Measurements from ENCODE around the gene HES7.
"Not testable (repeated sequence)": the region's sequence is repeated elsewhere in the genome, so short reads cannot be mapped to it uniquely, and the experiment has no call there.

Gene HES7

DNA sequence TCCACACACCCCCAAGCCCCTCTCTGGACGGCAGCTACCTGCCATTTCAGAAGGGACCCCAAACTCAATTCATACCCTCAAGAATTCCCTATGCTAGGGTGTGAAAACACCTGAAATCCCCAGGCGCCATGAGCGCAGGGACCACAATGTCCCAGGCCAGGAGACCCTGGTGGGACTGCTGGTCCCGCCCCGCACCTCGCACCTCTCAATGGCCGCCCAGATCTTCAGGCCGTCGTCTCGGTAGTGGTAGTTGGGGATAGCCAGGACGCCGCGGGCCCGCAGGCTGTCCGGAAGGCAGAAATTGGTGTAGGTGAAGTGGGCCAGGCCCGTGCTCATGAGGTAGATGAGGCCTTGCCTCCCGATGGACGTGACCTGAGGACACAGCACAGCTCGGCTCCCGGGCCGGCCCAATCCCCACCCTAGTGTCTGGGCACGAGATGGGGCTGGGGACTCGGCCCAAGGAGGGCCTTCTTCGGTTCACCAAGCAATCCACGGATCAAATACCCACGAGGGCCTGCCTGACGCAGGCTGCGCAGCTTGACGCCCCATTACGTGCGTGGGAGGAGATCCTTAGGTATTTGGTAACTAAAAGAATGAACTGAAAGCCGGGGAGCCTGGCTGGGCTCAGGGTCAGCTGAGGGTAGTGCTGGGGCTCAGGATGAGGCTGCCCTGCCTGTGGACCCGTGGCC is 14.8 kb downstream of the HES7 start:
- DNase-seq (ENCODE audit: low read depth), result no peak
- H3K4me3 ChIP-seq (ENCODE audit: low read depth, low read length), result no peak overlapping the region
- TF ChIP-seq MYC (IDR thresholded peaks at IDR 0.05; ENCODE audit: low read depth, low read length) (no peak), POLR2A (IDR thresholded peaks at IDR 0.05; ENCODE audit: extremely low read depth, insufficient read length) (no peak)

DNA sequence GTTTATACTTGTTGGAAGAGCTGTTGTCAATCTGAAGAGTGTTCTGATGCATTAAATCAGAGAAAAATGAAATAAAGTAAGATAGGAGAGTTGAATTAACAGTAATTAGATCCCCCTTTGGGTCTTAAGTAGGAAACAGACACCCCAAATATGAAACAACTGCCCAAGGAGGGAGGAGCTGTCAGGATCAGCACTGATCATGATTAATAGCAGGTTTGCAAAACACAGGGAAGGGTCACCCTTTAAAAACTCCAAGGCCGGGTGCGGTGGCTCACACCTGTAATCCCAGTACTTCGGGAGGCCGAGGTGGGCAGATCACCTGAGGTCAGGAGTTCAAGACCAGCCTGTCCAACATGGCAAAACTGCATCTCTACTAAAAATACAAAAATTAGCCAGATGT is 16.9 kb downstream of the HES7 start:
- not testable (repeated sequence) for H3K4me3 ChIP-seq (ENCODE audit: low read depth, low read length); DNase-seq (ENCODE audit: low read depth)

DNA sequence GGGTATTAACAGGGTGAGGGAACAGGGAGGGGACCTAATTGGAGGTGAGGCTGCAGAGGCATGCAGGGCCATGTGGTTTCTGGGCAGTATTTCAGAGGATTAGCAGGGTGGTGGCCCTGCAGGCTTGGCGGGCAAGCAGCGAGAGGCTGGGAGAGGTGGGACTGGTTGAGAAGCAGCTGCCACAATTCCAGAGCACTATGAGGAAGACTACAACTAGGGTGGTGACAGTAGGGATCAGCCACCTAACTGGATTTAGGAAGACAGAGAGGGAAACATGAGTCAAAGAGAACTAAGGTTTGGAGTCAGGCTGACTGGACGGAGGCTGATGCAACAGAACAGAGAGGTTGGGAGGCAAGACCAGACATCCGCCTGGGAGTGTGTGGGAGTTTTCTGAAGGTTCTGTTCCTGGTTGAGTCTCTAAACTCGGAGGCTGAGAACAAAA is 17.9 kb downstream of the HES7 start:
- no peak for TF ChIP-seq MYC (IDR thresholded peaks at IDR 0.05; ENCODE audit: low read depth, low read length)
- no peak overlapping the region for H3K4me3 ChIP-seq (ENCODE audit: low read depth, low read length)
- DNase-seq (ENCODE audit: low read depth), result peak; percentile 49

DNA sequence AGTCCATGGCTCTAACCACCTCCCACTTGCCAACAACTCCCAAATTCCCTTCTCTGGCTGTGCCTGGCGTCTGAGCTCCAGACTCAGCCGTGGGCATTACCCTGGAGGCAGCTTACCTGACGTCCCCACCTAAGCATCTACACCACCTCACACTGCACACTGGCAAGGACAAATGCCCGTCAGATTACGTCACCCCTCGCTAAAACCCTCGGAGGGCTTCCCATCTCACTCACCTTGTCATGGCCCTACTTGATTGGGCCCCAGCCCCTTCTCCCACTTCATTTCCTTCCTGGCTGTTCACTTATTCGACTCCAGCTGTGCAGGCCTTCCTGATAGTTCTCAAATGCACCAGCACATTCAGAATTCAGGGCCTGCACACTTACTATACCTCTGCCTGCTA is 19.0 kb downstream of the HES7 start:
- H3K4me3 ChIP-seq (ENCODE audit: low read depth, low read length), result no peak overlapping the region
- DNase-seq (ENCODE audit: low read depth), result no peak
- no peak for TF ChIP-seq MYC (IDR thresholded peaks at IDR 0.05; ENCODE audit: low read depth, low read length)
- TF ChIP-seq, protein P1, sequence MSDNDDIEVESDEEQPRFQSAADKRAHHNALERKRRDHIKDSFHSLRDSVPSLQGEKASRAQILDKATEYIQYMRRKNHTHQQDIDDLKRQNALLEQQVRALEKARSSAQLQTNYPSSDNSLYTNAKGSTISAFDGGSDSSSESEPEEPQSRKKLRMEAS (IDR thresholded peaks at IDR 0.05; ENCODE audit: low read depth, low read length), result no peak
- TF ChIP-seq POLR2A (IDR thresholded peaks at IDR 0.05; ENCODE audit: extremely low read depth, insufficient read length), result no peak
- TF ChIP-seq, protein P2, sequence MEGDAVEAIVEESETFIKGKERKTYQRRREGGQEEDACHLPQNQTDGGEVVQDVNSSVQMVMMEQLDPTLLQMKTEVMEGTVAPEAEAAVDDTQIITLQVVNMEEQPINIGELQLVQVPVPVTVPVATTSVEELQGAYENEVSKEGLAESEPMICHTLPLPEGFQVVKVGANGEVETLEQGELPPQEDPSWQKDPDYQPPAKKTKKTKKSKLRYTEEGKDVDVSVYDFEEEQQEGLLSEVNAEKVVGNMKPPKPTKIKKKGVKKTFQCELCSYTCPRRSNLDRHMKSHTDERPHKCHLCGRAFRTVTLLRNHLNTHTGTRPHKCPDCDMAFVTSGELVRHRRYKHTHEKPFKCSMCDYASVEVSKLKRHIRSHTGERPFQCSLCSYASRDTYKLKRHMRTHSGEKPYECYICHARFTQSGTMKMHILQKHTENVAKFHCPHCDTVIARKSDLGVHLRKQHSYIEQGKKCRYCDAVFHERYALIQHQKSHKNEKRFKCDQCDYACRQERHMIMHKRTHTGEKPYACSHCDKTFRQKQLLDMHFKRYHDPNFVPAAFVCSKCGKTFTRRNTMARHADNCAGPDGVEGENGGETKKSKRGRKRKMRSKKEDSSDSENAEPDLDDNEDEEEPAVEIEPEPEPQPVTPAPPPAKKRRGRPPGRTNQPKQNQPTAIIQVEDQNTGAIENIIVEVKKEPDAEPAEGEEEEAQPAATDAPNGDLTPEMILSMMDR (IDR thresholded peaks at IDR 0.05; ENCODE audit: low read depth, low read length), result no peak

DNA sequence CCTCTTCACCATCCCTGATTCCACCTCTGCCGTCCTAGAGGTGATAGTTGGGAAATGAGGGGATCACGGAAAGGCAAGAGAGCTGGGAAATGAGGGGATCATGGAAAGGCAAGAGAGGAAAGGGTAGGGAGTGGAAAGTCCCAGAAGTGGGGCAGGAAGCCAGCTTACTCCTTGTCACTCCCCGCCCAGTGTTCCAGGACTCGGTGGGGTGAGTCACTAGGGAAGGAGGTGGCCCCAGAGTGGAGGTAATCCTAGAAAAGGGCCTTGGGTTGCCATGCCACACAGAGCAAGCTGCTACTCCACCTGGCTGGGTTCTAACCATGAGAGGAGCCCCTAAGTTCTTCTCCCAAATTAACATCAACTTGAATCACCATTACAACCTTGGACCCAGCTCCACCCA is 20.4 kb downstream of the HES7 start:
- H3K4me3 ChIP-seq (ENCODE audit: low read depth, low read length), result no peak overlapping the region
- DNase-seq (ENCODE audit: low read depth), result no peak
- TF ChIP-seq, protein P2 (IDR thresholded peaks at IDR 0.05; ENCODE audit: low read depth, low read length), result no peak
- TF ChIP-seq, protein P1 (IDR thresholded peaks at IDR 0.05; ENCODE audit: low read depth, low read length), result no peak
- TF ChIP-seq POLR2A (IDR thresholded peaks at IDR 0.05; ENCODE audit: extremely low read depth, insufficient read length), result no peak
- TF ChIP-seq MYC (IDR thresholded peaks at IDR 0.05; ENCODE audit: low read depth, low read length), result no peak

DNA sequence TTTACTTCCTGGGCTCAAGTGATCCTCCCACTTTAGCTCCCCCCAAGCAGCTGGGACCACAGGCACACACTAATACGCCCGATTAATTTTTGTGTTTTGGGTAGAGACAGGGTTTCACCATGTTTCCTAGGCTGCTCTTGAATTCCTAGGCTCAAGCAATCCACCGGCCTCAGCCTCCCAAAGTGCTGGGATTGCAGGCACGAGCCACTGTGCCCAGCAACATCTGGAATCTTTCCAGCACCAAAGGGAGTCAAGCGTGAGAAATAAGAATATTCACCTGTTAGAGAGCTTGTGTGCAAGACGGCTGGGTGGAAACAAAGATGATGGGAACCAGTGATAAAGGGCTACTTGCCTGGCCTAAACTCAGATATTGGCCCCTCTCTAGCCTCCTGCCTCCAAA is 22.2 kb downstream of the HES7 start:
- TF ChIP-seq, protein P2 (IDR thresholded peaks at IDR 0.05; ENCODE audit: low read depth, low read length), result no peak
- no peak for DNase-seq (ENCODE audit: low read depth)
- H3K4me3 ChIP-seq (ENCODE audit: low read depth, low read length), result no peak overlapping the region

DNA sequence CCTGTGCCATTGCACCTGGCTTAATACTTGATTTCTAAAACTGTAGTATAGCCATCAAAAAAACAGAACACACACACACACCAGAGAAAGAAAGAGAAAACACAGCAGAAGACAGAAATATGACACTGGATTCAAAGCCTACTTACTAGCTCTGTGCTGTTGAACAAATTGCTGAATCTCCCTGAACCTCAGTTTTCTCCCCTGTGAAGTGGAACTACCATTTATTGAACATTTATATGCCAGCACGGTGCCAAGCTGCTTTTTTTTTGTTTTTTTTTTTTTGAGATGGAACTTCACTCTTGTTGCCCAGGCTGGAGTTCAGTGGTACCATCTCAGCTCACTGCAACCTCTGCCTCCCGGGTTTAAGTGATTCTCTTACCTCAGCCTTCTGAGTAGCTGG is 23.1 kb downstream of the HES7 start:
- TF ChIP-seq, protein P1 (IDR thresholded peaks at IDR 0.05; ENCODE audit: low read depth, low read length), result no peak
- no peak for TF ChIP-seq POLR2A (IDR thresholded peaks at IDR 0.05; ENCODE audit: extremely low read depth, insufficient read length)
- TF ChIP-seq, protein P2 (IDR thresholded peaks at IDR 0.05; ENCODE audit: low read depth, low read length), result no peak
- no peak for TF ChIP-seq MYC (IDR thresholded peaks at IDR 0.05; ENCODE audit: low read depth, low read length)
- no peak for DNase-seq (ENCODE audit: low read depth)

More for the DNA sequence above, 23.1 kb downstream of the HES7 start:
- no peak overlapping the region for H3K4me3 ChIP-seq (ENCODE audit: low read depth, low read length)
